Loucy (cell line): ENCODE measurements around the gene ADIPOR1.

ENCODE experiments used
- H2AFZ ChIP-seq: fragments of 200-600 bp; sonication (generic); 2 replicates; pipeline ENCODE4 v1.6.0; 2016; ENCODE audit warnings: antibody characterized with exemption, mild to moderate bottlenecking, low read length, moderate library complexity
- H3F3A ChIP-seq: fragments of 200-600 bp; 2 replicates; pipeline ENCODE4 v1.6.0; 2016; ENCODE audit warnings: antibody characterized with exemption, low read depth, mild to moderate bottlenecking
- H3K27me3 ChIP-seq: fragments of 200-600 bp; sonication (generic); 2 replicates; pipeline ENCODE4 v1.6.1; 2014; ENCODE audit warnings: low read length, mild to moderate bottlenecking; ENCODE audit not compliant: insufficient read depth, poor library complexity, severe bottlenecking
- H3K36me3 ChIP-seq: fragments of 200-600 bp; sonication (generic); 2 replicates; pipeline ENCODE4 v1.6.1; 2016; ENCODE audit warnings: low read length; ENCODE audit not compliant: insufficient read depth
- H3K4me1 ChIP-seq: fragments of 200-600 bp; sonication (generic); 2 replicates; pipeline ENCODE4 v1.5.1; 2014; ENCODE audit warnings: low read length, mild to moderate bottlenecking; ENCODE audit not compliant: insufficient read depth, poor library complexity, severe bottlenecking
- H3K4me2 ChIP-seq: fragments of 200-600 bp; sonication (generic); 2 replicates; pipeline ENCODE4 v1.6.0; 2014; ENCODE audit warnings: antibody characterized with exemption, low read length, low read depth, mild to moderate bottlenecking; ENCODE audit not compliant: poor library complexity, severe bottlenecking
- H3K4me3 ChIP-seq: fragments of 200-600 bp; sonication (generic); 2 replicates; pipeline ENCODE4 v1.5.1; 2014; ENCODE audit warnings: low read length, mild to moderate bottlenecking, mixed read lengths; ENCODE audit not compliant: poor library complexity, severe bottlenecking
- H3K79me2 ChIP-seq: fragments of 200-600 bp; sonication (generic); 2 replicates; pipeline ENCODE4 v1.6.1; 2014; ENCODE audit warnings: low read length; ENCODE audit not compliant: insufficient read depth
- H3K9ac ChIP-seq: fragments of 200-600 bp; sonication (generic); 2 replicates; pipeline ENCODE4 v1.6.0; 2014; ENCODE audit warnings: mild to moderate bottlenecking, low read depth, low read length, moderate library complexity; ENCODE audit not compliant: poor library complexity, severe bottlenecking
- H3K9me2 ChIP-seq: fragments of 200-600 bp; sonication (generic); replicated peaks from 2 replicates; pipeline ENCODE4 v1.6.1; 2016; ENCODE audit warnings: low read depth, low read length, mixed read lengths
- H3K9me3 ChIP-seq: fragments of 200-600 bp; sonication (generic); 2 replicates; pipeline ENCODE4 v1.6.1; 2014; ENCODE audit warnings: mild to moderate bottlenecking, antibody characterized with exemption, low read length, low read depth; ENCODE audit not compliant: insufficient read depth
- H4K20me1 ChIP-seq: fragments of 200-600 bp; sonication (generic); 2 replicates; pipeline ENCODE4 v1.6.0; 2014; ENCODE audit warnings: antibody characterized with exemption, low read length, mild to moderate bottlenecking; ENCODE audit not compliant: insufficient read depth, poor library complexity, severe bottlenecking
- CTCF ChIP-seq: fragments of 200-600 bp; sonication (generic); conservative IDR thresholded peaks from 2 replicates; pipeline ENCODE4 v1.5.1; 2014; ENCODE audit warnings: mild to moderate bottlenecking, antibody characterized with exemption, low read length
- EZH2phosphoT487 ChIP-seq: fragments of 200-600 bp; IDR thresholded peaks from 2 replicates; pipeline ENCODE4 v1.6.1; 2018; ENCODE audit warnings: antibody characterized with exemption, mild to moderate bottlenecking, moderate library complexity, borderline replicate concordance

ADIPOR1 gene

GRCh38 chr1:202926581-202927491 is 31.3 kb downstream of the ADIPOR1 start, which contains the start of gene KLHL12:
KLHL12 (minus strand) TSS chr1:202927234; CDS start chr1:202925162, 2,072 bp downstream.
- peaks cover 33% of the 10 kb centered on the region for H3K4me1 ChIP-seq
- H3F3A ChIP-seq, result no peaks in the 10 kb centered on the region
- peak within 1 kb of the TSS; percentile 83 for H3K4me3 ChIP-seq
- TF ChIP-seq EZH2phosphoT487, result no peak
- TF ChIP-seq CTCF, result peak; percentile 64
- H3K36me3 ChIP-seq, result no peaks in the 10 kb centered on the region
- peak within 1 kb of the TSS; percentile 81 for H3K9ac ChIP-seq
- no peaks in the 10 kb centered on the region for H3K9me3 ChIP-seq
- H4K20me1 ChIP-seq, result no peaks in the 10 kb centered on the region
- H3K9me2 ChIP-seq, result no peaks in the 10 kb centered on the region
- peak within 1 kb of the TSS; percentile 79 for H3K4me2 ChIP-seq
- H2AFZ ChIP-seq, result peak within 1 kb of the TSS; percentile 97
- H3K79me2 ChIP-seq, result peaks cover 24% of the 10 kb centered on the region; the same call in 1 of the 2 replicates
- H3K27me3 ChIP-seq, result no peaks in the 10 kb centered on the region

GRCh38 chr1:202923533-202923932 is 34.6 kb downstream of the ADIPOR1 start:
- no peaks in the 10 kb centered on the region for H4K20me1 ChIP-seq
- peaks cover 33% of the 10 kb centered on the region for H3K4me1 ChIP-seq
- H3K4me2 ChIP-seq, result peak overlapping the region; percentile 79
- peak overlapping the region; percentile 27 for H3K4me3 ChIP-seq
- peaks cover 8% of the 10 kb centered on the region; the same call in 1 of the 2 replicates for H3K36me3 ChIP-seq
- H3F3A ChIP-seq, result no peaks in the 10 kb centered on the region
- H3K9me3 ChIP-seq, result no peaks in the 10 kb centered on the region
- peak overlapping the region; percentile 30 for H3K9ac ChIP-seq
- TF ChIP-seq EZH2phosphoT487 (no peak), CTCF (no peak)
- no peaks in the 10 kb centered on the region for H3K27me3 ChIP-seq
- no peaks in the 10 kb centered on the region for H3K9me2 ChIP-seq
- no peak overlapping the region for H2AFZ ChIP-seq
- H3K79me2 ChIP-seq, result peaks cover 24% of the 10 kb centered on the region; the same call in 1 of the 2 replicates

- H3K79me2 ChIP-seq, result peaks cover 14% of the 10 kb centered on the region; the same call in 1 of the 2 replicates
- no peak for TF ChIP-seq CTCF
- no peak for TF ChIP-seq EZH2phosphoT487
- H3K4me3 ChIP-seq, result no peak overlapping the region
- H3K4me2 ChIP-seq, result no peak overlapping the region
- no peaks in the 10 kb centered on the region for H3K27me3 ChIP-seq
- no peaks in the 10 kb centered on the region for H3K9me2 ChIP-seq
- no peaks in the 10 kb centered on the region for H3F3A ChIP-seq
- H3K9me3 ChIP-seq, result no peaks in the 10 kb centered on the region
- H2AFZ ChIP-seq, result no peak overlapping the region
- H3K4me1 ChIP-seq, result peaks cover 18% of the 10 kb centered on the region
- peaks cover 43% of the 10 kb centered on the region; the same call in 1 of the 2 replicates for H3K36me3 ChIP-seq
- H3K9ac ChIP-seq, result no peak overlapping the region
- no peaks in the 10 kb centered on the region for H4K20me1 ChIP-seq
Observed at GRCh38 chr1:202919615-202920014, 38.5 kb downstream of the ADIPOR1 start.
